Globus pallidus (tissue), 1 donor: Measurements from ENCODE around the gene FHL1.
"Not testable (repeated sequence)": the region's sequence is repeated elsewhere in the genome, so short reads cannot be mapped to it uniquely, and the experiment has no call there.

Experiments used
- DNase-seq: peaks from one replicate; pipeline ENCODE4 v3.0.0-alpha.2; 2015; ENCODE audit warnings: low spot score

FHL1 gene

DNA sequence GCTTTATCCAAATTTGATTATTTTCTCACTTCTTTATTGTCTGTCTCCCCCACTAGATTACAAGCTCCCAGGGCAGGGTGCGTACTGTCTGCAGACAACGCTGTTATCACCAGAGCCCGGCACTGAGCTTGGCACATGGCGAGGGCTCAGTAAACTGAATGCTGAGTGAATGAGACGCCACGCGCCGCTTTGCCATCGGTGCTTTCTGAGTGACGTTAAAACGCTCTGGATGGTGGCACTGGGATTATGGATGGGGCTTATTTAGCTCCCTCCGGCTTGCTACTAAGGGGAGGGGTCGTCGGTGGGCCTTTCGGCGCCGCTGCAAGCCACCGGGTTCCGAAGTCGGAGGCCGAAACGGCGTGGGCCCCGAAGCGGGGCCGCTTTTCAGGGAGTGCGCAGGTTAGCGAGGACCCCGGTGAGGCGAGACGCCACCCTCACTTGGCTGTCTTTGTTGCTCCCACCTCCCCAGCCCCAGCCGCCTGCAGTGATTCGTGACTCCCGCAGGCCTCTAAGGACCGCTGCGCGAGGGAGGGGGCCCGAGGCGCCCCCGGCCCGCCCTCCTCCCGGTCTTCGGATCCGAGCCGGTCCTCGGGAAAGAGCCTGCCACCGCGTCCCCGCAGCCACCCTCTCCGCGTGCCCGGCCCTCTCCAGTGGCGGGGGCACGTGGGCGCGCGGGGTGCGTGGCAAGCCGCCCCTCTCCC, 569 bp upstream of the FHL1 start:
- no peak for DNase-seq

DNA sequence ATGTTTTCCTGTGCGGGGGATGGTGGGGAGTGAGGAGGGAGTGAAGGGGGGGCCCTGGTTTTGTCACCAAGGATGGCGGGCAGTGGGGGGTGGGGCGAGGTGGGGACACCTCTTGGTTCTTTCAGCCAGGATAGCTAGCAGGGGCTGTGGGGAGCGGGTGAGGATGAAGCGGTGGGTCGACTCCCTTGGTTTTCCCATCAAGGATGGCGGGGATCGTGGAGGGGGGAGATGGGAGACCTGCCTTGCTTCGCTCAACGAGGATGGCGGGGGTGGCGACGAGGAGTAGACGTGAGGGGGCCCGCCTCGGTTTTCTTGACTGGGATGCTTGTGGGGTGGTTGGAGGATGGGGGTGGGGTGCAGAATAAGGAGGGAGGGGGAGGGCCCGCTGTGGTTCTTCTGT, 643 bp downstream of the FHL1 start:
- DNase-seq = no peak

GRCh38 chrX:136148391-136148790, 1.1 kb downstream of the FHL1 start:
- no peak for DNase-seq

- no peak for DNase-seq
Observed at GRCh38 chrX:136154998-136155397, 7.7 kb downstream of the FHL1 start.

DNA sequence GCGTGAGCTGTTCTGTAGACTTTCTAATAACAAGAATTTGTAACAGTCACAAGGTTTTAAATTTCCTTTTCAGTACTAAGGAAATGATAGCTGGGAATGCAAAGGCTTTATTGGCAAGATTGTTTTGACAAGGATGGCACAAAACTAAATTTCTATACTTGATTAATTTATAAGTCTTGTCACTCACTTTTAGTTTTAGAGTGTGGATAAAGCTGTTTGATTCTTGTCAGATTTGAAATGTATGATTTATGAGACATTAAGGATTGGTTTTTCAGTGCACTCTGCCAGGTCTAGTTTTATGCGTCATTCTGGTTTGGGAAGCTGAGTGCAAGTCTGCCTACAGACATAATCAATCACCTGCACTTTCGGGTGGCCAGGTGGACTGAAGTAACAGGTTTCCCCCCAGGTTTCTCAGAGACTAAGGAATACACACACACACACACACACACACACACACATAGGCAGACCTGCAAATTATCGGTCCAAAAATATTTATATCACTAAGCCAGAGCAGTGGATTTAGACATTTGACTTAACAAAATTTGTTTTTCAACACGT, 9.3 kb downstream of the FHL1 start:
- no peak for DNase-seq

DNA sequence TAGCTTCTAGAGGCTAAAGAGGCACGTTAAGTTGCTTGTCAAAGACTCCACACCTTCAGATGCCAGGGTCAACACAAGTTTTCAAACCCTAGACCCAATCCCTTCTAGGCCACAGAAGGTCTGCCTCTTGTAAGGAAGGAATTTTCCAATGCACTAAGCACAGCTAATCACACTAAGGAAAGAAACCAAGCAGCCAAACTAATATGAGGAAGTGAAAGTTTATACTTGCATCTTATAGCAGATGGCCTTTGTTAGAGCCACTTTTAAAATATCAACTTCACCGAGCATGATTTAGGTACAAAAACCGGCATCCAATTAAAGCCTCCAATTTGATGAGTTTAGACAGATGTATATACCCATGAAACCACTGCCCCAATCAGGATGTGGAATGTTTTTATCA, 9.9 kb downstream of the FHL1 start:
- DNase-seq = no peak

GRCh38 chrX:136158685-136159084, 11.4 kb downstream of the FHL1 start:
- DNase-seq = no peak

GRCh38 chrX:136159611-136160025, 12.3 kb downstream of the FHL1 start:
- no peak for DNase-seq

DNA sequence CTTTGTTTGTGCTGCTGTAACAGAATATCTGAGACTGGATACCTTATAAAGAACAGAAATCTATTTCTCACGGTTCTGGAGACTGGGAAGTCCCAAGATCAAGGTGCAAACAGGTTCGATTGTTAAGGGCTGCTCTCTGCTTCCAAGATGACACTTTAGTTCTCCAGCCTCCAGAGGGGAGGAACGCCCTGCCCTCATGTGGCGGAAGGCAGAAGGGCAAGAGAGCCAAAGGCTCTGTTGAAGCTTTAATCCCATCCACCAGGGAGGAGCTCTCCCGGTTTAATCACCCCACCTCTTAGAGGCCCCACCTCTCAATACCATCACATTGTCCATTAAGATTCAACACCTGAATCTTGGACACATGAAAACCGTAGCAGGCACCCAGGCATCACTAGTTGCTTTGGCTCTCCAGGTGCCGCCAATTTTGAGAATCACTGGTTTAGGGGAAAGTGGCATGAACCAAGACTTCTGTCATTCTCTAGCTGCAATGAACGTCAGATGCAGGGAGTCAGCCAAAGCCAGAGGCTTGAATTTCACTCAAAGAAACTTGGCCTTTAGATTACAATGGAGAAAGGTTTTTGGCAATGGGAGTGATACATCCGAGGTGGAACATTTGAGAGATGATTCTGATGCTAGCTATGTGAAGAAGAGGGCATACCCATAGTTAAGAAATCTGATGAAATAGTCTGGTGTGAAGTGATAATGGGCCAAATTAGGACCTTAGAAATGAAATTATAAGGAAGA, 15.7 kb downstream of the FHL1 start:
- no peak for DNase-seq

DNA sequence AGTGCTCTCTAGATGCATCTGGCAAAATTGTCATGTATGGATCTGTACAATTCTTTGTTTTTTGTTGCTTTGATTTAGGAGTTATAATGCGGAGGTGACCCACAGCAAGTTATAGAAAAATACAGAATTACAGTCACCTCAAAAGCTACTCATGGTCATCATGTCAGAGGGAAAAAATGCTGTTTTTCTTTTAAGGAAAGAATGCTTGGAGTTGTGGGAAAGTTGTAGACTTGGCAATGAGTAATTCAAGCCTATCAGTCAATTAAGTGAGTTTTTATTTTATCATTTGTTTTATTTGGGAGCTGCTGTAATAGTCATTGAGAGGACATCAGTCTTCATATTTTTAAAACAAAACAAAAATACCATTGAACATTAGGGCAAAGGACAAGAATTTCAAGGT, 16.4 kb downstream of the FHL1 start:
- DNase-seq = no peak

- DNase-seq = no peak
Observed at GRCh38 chrX:136165406-136165805, 18.1 kb downstream of the FHL1 start.

GRCh38 chrX:136166221-136166855, 19.0 kb downstream of the FHL1 start:
- DNase-seq = no peak

- not testable (repeated sequence) for DNase-seq
Observed at GRCh38 chrX:136167989-136168388, 20.7 kb downstream of the FHL1 start.

DNA sequence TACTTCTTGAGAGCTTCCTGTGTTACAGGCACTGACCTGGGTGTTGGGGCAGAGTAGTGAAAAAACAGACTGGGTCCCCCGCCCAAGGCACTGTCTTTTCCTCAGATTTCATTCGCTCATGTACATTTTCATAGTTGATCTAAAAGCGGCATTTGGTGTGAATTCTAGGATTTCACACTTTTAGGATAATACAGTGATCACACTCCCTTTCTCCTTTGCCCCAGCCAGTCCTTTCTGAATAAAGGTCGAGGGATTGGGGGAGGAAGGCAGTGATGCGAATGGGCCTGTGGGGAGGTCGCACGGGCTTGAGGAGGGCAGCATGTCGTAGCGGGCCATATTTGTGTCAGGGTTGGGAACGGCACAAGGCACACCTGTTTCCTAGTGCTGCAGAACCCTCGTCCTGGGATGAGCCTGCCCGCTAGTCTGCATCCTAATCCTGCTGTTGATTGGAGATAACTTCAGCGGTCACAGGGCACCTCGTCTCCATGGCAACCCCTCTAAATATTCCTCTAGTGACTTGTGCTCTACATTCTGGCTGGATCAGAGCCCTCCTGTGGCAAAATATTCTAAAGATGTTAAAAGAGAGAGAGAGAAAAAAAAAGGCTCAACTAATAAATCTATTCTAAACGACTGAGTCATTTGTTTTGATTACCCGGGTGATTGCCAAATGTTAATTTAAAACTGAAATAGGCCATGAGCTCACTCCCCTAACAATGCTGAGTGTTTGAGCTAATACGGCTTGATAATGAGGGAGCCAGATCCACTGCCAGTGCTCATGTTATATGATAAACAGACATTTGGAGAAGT, 21.8 kb downstream of the FHL1 start:
- DNase-seq = peak; percentile 24

DNA sequence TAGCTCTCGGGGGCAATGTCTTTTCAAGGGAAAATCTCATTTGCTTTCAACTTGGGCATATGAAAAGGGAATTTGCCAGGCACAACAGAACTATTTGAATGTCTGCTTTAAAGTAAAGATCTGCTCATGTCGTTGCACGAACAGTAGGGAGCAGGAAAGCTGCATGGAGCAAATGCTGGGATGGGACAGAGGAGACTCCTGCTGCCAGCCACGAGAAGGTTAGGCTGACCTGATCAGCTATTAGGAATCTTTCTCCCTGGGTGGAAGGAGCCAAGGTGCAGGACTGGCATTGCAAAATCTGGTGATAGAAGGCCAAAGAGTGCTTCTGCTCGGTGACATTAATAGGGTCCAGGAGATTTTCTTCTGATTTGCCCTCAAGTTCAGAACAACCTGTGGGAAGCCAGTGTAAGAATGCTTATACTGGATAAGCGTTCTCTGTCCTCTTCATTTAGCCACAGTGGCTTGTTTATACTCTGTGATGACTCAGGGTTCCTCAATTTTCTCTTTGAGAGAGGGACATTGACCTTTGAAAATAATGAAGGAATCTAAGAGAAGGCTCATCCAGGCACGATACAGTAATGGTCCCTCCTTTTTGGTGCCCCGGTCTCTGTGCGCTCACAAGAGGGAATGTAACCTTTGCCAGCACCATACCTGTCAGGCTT, 22.9 kb downstream of the FHL1 start:
- DNase-seq = no peak

- no peak for DNase-seq
Observed at GRCh38 chrX:136171420-136171819, 24.1 kb downstream of the FHL1 start.

DNA sequence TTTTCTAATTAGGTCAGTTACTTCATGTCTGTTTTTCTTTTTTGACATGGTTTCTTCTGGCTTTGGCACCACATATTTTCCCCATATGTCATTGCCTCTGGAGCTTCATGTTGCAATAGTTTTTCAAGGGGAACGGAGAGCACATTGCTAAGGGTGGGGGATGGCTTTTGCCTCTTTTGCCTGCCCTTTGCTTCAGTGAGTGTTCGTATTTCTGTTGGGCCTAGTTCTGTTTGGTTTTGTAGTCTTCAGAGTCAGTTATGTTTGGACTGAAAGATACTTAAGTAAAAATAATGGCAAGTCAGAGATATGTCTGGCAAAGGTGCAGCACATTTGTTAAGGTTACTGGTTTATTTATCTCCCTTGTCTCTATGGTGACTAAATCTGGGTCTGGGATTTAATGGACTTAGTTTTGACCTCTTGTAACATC, 29.1 kb downstream of the FHL1 start:
- no peak for DNase-seq

DNA sequence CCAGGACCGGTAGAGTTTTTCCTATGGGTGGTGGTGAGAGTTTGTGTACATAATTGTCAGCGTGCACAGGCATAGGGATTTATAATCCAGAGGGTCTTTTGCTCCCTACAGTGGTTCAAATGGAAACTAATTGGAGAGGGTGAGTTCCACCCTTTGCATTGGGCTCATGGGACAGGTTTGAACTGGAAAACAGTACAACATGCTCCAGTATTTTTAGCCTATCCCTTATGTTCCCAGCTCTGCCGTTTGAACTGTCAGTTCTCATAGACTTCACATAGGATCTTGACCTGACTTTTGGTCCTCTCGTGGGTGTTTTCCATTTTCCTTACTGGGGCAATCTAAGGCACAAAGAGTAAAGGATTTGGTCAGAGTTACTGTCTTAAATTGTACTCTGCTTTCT, 31.8 kb downstream of the FHL1 start:
- no peak for DNase-seq

GRCh38 chrX:136182414-136182813, 35.1 kb downstream of the FHL1 start:
- no peak for DNase-seq

DNA sequence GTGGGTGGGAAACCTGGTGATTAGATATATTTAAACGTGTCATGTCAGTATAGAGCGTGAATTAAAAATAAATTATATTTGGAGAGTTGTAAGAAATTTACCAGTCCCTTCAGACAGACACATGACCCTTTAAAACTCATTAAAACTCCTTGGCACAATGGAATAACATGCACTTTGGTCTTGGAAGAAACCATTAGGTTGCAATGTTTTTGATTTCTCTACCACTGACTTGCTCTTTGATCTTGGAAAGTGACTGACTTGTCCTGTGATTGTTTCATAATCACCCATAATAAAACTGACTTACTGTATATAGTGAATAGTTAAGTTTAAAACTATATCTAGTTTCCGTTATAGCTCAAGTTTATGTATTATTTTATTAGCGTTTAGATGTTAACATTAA, 35.8 kb downstream of the FHL1 start:
- no peak for DNase-seq

DNA sequence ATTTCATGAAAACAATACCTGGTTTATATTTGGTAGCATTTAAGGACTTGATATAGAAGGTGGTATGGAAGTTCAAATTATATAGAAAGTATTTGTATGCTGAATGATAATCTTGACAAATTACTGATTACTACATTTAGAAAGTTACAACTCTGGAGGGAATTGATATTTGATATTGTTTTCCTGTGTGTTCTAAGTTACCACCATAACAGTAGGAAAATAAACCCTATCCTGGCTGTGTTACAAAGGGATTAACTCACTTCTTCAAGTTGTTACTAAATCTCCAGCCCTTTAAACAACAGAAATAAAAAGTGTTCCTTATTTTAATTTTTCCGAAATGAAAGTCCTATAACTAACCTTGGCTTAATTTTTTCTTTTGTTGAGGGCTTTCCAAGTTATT, 36.6 kb downstream of the FHL1 start:
- no peak for DNase-seq
